Subcutaneous abdominal adipose tissue (tissue), 5 donors: ENCODE data around the gene SPANXN3.
"Not testable (repeated sequence)": the region's sequence is repeated elsewhere in the genome, so short reads cannot be mapped to it uniquely, and the experiment has no call there.

Source experiments
- H3K27ac ChIP-seq: one replicate; pipeline ENCODE4 v1.7.0; 2013; ENCODE audit warnings: low read depth, mild to moderate bottlenecking, inconsistent platforms, low read length, moderate library complexity
- H3K27me3 ChIP-seq, 5 donors: one replicate each; pipeline ENCODE4 v1.7.0; 2013; ENCODE audit warnings: low read length in 5 of 5, inconsistent platforms in 1 of 5; ENCODE audit not compliant: control insufficient read depth in 5 of 5, insufficient read depth in 4 of 5
- H3K36me3 ChIP-seq, 5 donors: one replicate each; pipeline ENCODE4 v1.7.0; 2013; ENCODE audit warnings: low read length in 5 of 5; ENCODE audit not compliant: control insufficient read depth in 5 of 5, insufficient read depth in 5 of 5
- H3K4me1 ChIP-seq, 5 donors: one replicate each; pipeline ENCODE4 v1.7.0; 2013; ENCODE audit warnings: low read length in 5 of 5, mild to moderate bottlenecking in 3 of 5, moderate library complexity in 1 of 5; ENCODE audit not compliant: control insufficient read depth in 5 of 5, insufficient read depth in 5 of 5
- H3K4me3 ChIP-seq, 5 donors: one replicate each; pipeline ENCODE4 v1.7.0; 2013; ENCODE audit warnings: low read length in 5 of 5, low read depth in 1 of 5
- H3K9ac ChIP-seq, 5 donors: one replicate each; pipeline ENCODE4 v1.7.0; 2013; ENCODE audit warnings: low read length in 5 of 5, mild to moderate bottlenecking in 4 of 5, moderate library complexity in 3 of 5
- H3K9me3 ChIP-seq, 5 donors: one replicate each; pipeline ENCODE4 v1.7.0; 2013; ENCODE audit warnings: low read length in 5 of 5; ENCODE audit not compliant: control insufficient read depth in 5 of 5
- donor health status: healthy.
- donor health status: healthy.
- donor health status: healthy.
- donor health status: healthy.
- donor health status: healthy.

SPANXN3 gene

GRCh38 chrX:143517375-143517774 lies at the start of gene SPANXN3:
Gene SPANXN3 (minus strand): TSS chrX:143517475. CDS start chrX:143517391, 84 bp downstream.
- not testable (repeated sequence) for H3K4me3 ChIP-seq, H3K36me3 ChIP-seq, H3K27ac ChIP-seq, H3K4me1 ChIP-seq, H3K9ac ChIP-seq, H3K9me3 ChIP-seq, H3K27me3 ChIP-seq

- peaks cover 0 to 14% (median 0%) of the 10 kb centered on the region in 5 donors for H3K27me3 ChIP-seq
- no peaks in the 10 kb centered on the region for H3K36me3 ChIP-seq
- H3K4me1 ChIP-seq, result no peaks in the 10 kb centered on the region
- no peak overlapping the region for H3K27ac ChIP-seq
- no peak overlapping the region for H3K4me3 ChIP-seq
- H3K9ac ChIP-seq, result no peak overlapping the region
- H3K9me3 ChIP-seq, result no peaks in the 10 kb centered on the region
Measured at GRCh38 chrX:143536176-143536575, 18.9 kb upstream of the SPANXN3 start.

- not testable (repeated sequence) for H3K9ac ChIP-seq, H3K36me3 ChIP-seq, H3K4me1 ChIP-seq, H3K27me3 ChIP-seq, H3K9me3 ChIP-seq, H3K27ac ChIP-seq, H3K4me3 ChIP-seq
Measured at GRCh38 chrX:143502196-143502595, 15.1 kb downstream of the SPANXN3 start.

GRCh38 chrX:143500751-143501150 lies 16.5 kb downstream of the SPANXN3 start:
- H3K4me3 ChIP-seq, result no peak overlapping the region
- peaks cover 0 to 10% (median 3%) of the 10 kb centered on the region in 5 donors for H3K9me3 ChIP-seq
- no peaks in the 10 kb centered on the region for H3K27me3 ChIP-seq

GRCh38 chrX:143486105-143486504 lies 31.2 kb downstream of the SPANXN3 start:
- no peak overlapping the region for H3K27ac ChIP-seq
- no peaks in the 10 kb centered on the region for H3K36me3 ChIP-seq
- no peak overlapping the region for H3K9ac ChIP-seq
- no peaks in the 10 kb centered on the region for H3K27me3 ChIP-seq
- no peak overlapping the region for H3K4me3 ChIP-seq
- no peaks in the 10 kb centered on the region for H3K4me1 ChIP-seq
- no peaks in the 10 kb centered on the region for H3K9me3 ChIP-seq

More at GRCh38 chrX:143500751-143501150, 16.5 kb downstream of the SPANXN3 start:
- Histone ChIP-seq H3K36me3 (no peaks in the 10 kb centered on the region), H3K9ac (no peak overlapping the region), H3K27ac (no peak overlapping the region), H3K4me1 (no peaks in the 10 kb centered on the region)

GRCh38 chrX:143476751-143477150 lies 40.5 kb downstream of the SPANXN3 start:
- Histone ChIP-seq H3K9ac (no peak overlapping the region), H3K27ac (no peak overlapping the region), H3K4me3 (no peak overlapping the region), H3K9me3 (no peaks in the 10 kb centered on the region), H3K36me3 (no peaks in the 10 kb centered on the region), H3K4me1 (no peaks in the 10 kb centered on the region), H3K27me3 (no peaks in the 10 kb centered on the region)

GRCh38 chrX:143472347-143472938 lies 44.8 kb downstream of the SPANXN3 start:
- Histone ChIP-seq H3K4me1 (no peaks in the 10 kb centered on the region), H3K4me3 (no peak overlapping the region), H3K36me3 (no peaks in the 10 kb centered on the region), H3K27ac (no peak overlapping the region), H3K27me3 (no peaks in the 10 kb centered on the region), H3K9ac (no peak overlapping the region), H3K9me3 (peaks cover 0 to 2% (median 0%) of the 10 kb centered on the region in 5 donors)

GRCh38 chrX:143466130-143466529 lies 51.1 kb downstream of the SPANXN3 start:
- Histone ChIP-seq H3K9ac (no peak overlapping the region), H3K4me1 (no peaks in the 10 kb centered on the region), H3K4me3 (no peak overlapping the region), H3K9me3 (peaks cover 0 to 2% (median 0%) of the 10 kb centered on the region in 5 donors), H3K27me3 (peaks cover 0 to 6% (median 0%) of the 10 kb centered on the region in 5 donors), H3K27ac (no peak overlapping the region), H3K36me3 (no peaks in the 10 kb centered on the region)

- Histone ChIP-seq H3K4me1 (no peaks in the 10 kb centered on the region), H3K9ac (no peak overlapping the region), H3K4me3 (no peak overlapping the region), H3K9me3 (peaks cover 0 to 2% (median 0%) of the 10 kb centered on the region in 5 donors), H3K36me3 (no peaks in the 10 kb centered on the region), H3K27ac (no peak overlapping the region), H3K27me3 (peaks cover 0 to 6% (median 0%) of the 10 kb centered on the region in 5 donors)
Measured at GRCh38 chrX:143462696-143463095, 54.6 kb downstream of the SPANXN3 start.

- Histone ChIP-seq H3K4me1 (no peaks in the 10 kb centered on the region), H3K27ac (no peak overlapping the region), H3K9ac (no peak overlapping the region), H3K36me3 (no peaks in the 10 kb centered on the region), H3K4me3 (no peak overlapping the region), H3K9me3 (peaks cover 0 to 2% (median 0%) of the 10 kb centered on the region in 5 donors), H3K27me3 (peaks cover 0 to 6% (median 0%) of the 10 kb centered on the region in 5 donors)
Measured at GRCh38 chrX:143461606-143462005, 55.7 kb downstream of the SPANXN3 start.
